ACC112 (cell line): ENCODE results near the gene EPHA1.

Experiments
- H2AFZ ChIP-seq: fragments of 200-600 bp; sonication (generic); one replicate; pipeline ENCODE4 v1.6.0; 2017; ENCODE audit warnings: antibody characterized with exemption, low read length; ENCODE audit not compliant: unreplicated experiment
- H3K27ac ChIP-seq: fragments of 200-600 bp; sonication (generic); 2 replicates; pipeline ENCODE4 v1.5.1; 2014; ENCODE audit warnings: low read depth, mild to moderate bottlenecking, antibody characterized with exemption, low read length, moderate library complexity
- H3K27me3 ChIP-seq: fragments of 200-600 bp; sonication (generic); 2 replicates; pipeline ENCODE4 v1.6.1; 2014; ENCODE audit warnings: mild to moderate bottlenecking, antibody characterized with exemption, low read length, moderate library complexity, mixed read lengths; ENCODE audit not compliant: insufficient read depth
- H3K36me3 ChIP-seq: fragments of 200-600 bp; sonication (generic); 2 replicates; pipeline ENCODE4 v1.6.1; 2016; ENCODE audit warnings: mild to moderate bottlenecking, antibody characterized with exemption, low read length, moderate library complexity, mixed read lengths; ENCODE audit not compliant: insufficient read depth
- H3K4me1 ChIP-seq: fragments of 200-600 bp; sonication (generic); one replicate; pipeline ENCODE4 v1.6.1; 2016; ENCODE audit warnings: low read length, mixed read lengths; ENCODE audit not compliant: insufficient read depth, unreplicated experiment, control insufficient read depth
- H3K4me3 ChIP-seq: fragments of 200-600 bp; sonication (generic); 2 replicates; pipeline ENCODE4 v1.5.1; 2014; ENCODE audit warnings: mild to moderate bottlenecking, low read depth, low read length
- H3K79me2 ChIP-seq: fragments of 200-600 bp; sonication (generic); one replicate; pipeline ENCODE4 v1.6.0; 2016; ENCODE audit warnings: low read length; ENCODE audit not compliant: control insufficient read depth, unreplicated experiment, insufficient read depth

EPHA1 gene

DNA sequence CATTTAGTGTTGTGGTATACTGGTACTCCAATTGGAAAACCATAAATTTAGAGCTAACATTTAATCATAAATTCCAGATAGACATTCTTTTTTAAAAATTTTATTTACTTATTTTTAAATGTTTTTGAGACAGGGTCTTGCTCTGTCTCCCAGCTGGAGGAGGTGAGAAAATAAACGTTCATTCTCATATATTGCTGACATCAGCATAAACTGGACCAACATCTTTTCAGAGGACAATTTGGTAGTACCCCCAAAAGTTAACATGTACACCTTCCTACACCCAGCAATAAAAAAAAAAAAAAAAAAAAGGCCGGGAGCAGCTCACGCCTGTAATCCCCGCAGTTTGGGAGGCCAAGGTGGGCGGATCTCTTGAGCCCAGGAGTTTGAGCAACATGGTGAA lies 39.8 kb upstream of the EPHA1 start:
- H3K4me3 ChIP-seq, result no peak overlapping the region
- H3K36me3 ChIP-seq, result no peaks in the 10 kb centered on the region
- no peak overlapping the region for H3K27ac ChIP-seq
- H2AFZ ChIP-seq, result no peak overlapping the region
- no peaks in the 10 kb centered on the region for H3K79me2 ChIP-seq
- peaks cover 28% of the 10 kb centered on the region for H3K27me3 ChIP-seq
- H3K4me1 ChIP-seq, result no peaks in the 10 kb centered on the region

DNA sequence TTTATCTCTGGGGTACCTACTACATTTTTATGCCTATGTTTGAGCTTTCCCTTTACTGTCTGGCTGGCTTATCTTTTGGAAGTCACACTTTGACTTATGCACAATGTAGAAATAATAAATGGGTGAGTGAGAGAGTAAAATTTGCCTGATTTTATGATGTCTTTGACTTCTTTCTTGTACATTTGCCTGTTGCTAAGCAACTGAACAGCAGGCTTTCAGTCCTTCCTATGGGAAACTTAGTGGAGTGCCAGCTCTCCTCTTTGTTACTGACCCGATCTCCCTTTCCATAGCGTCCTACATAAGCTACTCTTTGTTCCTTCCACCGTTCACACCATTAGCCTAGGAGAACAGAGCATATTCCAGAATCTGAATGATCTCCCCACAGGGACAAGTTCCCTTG lies 38.8 kb upstream of the EPHA1 start:
- Histone ChIP-seq H2AFZ (no peak overlapping the region), H3K4me1 (no peaks in the 10 kb centered on the region), H3K27ac (no peak overlapping the region), H3K4me3 (no peak overlapping the region), H3K79me2 (no peaks in the 10 kb centered on the region), H3K27me3 (peaks cover 35% of the 10 kb centered on the region), H3K36me3 (no peaks in the 10 kb centered on the region)

DNA sequence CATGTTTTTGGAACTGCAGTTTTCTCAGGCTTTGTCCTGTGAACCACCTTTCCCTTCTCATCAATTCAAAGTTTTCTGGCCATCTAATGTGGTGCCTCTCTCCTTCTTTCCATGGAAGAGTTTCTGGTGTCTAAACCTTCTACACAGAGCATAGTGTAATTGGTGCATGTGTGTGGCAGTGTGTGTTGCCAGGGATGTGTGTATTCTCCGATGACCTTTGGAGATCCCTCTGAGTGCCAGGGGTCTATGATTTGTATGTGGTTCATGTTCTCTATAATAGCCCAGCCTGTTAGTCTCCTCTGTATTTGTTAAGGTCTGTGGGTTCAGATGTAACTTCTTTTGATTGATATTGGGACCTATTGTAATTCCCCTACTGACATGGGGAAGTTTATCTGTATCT lies 36.1 kb upstream of the EPHA1 start:
- no peaks in the 10 kb centered on the region for H3K79me2 ChIP-seq

DNA sequence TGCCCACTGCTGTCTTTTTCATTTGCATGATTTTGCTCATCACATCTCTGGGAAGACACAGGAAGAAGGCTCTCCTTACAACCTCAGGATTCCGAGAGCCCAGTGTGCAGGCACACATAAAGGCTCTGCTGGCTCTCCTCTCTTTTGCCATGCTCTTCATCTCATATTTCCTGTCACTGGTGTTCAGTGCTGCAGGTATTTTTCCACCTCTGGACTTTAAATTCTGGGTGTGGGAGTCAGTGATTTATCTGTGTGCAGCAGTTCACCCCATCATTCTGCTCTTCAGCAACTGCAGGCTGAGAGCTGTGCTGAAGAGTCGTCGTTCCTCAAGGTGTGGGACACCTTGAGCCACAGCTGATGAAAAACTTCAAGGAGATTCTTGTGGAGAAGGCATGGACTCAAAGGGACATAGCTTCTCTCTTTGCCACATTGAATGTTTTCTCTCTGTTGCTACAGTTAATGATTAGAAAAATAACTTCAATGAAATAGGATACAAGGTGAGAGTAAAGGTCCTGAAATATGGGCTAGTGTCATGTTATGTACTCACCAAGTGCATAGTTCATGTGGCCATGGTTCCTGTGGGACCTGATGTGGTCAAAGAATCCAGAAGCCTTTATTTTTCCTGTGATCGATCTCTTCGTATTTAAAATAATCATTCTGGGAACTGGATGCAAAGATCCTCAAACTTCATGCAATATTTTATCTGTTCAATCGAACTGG lies 35.6 kb upstream of the EPHA1 start:
- no peak overlapping the region for H3K4me3 ChIP-seq
- H3K27ac ChIP-seq, result no peak overlapping the region
- H3K79me2 ChIP-seq, result no peaks in the 10 kb centered on the region
- no peaks in the 10 kb centered on the region for H3K36me3 ChIP-seq
- no peaks in the 10 kb centered on the region for H3K4me1 ChIP-seq
- H3K27me3 ChIP-seq, result peaks cover 59% of the 10 kb centered on the region
- H2AFZ ChIP-seq, result no peak overlapping the region

More for the DNA sequence above, 36.1 kb upstream of the EPHA1 start:
- H3K36me3 ChIP-seq, result no peaks in the 10 kb centered on the region
- H3K27ac ChIP-seq, result no peak overlapping the region
- no peak overlapping the region for H2AFZ ChIP-seq
- peaks cover 58% of the 10 kb centered on the region for H3K27me3 ChIP-seq
- no peak overlapping the region for H3K4me3 ChIP-seq
- H3K4me1 ChIP-seq, result no peaks in the 10 kb centered on the region

DNA sequence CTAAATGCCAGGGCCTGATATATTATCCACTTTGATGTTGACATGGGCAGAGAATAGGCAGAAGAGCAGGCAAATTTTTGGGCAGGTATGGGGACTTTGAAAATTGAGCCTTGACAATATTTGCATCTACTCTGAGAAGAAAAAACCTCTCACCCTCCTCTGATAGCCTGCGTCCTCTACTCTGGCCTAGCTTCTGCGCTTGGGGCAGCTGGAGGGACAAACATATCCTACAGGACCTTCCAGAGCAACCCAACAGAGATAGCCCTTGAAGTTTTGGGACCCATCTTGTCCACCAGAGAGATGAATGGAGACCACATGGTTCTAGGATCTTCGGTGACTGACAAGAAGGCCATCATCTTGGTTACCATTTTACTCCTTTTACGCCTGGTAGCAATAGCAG lies 34.5 kb upstream of the EPHA1 start, which contains the start of gene TAS2R60:
Gene TAS2R60 (plus strand): TSS at position 301 of the 400 bp plus-strand sequence. CDS start 0 bp downstream, at position 301.
- H2AFZ ChIP-seq, result no peak within 1 kb of the TSS
- H3K27me3 ChIP-seq, result peaks cover 59% of the 10 kb centered on the region
- no peaks in the 10 kb centered on the region for H3K79me2 ChIP-seq
- no peak within 1 kb of the TSS for H3K27ac ChIP-seq
- no peaks in the 10 kb centered on the region for H3K36me3 ChIP-seq
- H3K4me1 ChIP-seq, result no peaks in the 10 kb centered on the region
- H3K4me3 ChIP-seq, result no peak within 1 kb of the TSS

DNA sequence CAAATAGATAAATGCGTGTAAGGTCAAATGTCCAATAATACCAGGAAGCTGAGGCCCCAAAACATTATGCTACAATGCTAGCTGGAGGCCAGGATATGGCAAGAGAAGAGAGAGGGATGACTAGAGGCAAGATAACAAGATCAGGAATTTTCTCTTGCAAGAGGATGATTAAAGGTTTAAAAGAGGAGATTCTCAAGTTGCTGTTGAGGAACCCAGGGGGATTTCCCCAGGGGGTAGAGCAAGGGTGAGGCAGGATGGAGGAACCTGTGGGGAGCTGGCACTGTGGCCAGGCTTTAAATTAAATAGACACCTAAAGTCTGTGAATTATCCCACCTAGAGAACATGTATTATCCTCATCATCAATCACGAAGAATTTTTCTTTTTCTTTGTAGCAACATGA lies 31.2 kb upstream of the EPHA1 start:
- Histone ChIP-seq H3K36me3 (no peaks in the 10 kb centered on the region), H3K27ac (no peak overlapping the region), H3K4me1 (no peaks in the 10 kb centered on the region), H3K4me3 (no peak overlapping the region), H3K27me3 (peaks cover 44% of the 10 kb centered on the region), H3K79me2 (no peaks in the 10 kb centered on the region), H2AFZ (no peak overlapping the region)

DNA sequence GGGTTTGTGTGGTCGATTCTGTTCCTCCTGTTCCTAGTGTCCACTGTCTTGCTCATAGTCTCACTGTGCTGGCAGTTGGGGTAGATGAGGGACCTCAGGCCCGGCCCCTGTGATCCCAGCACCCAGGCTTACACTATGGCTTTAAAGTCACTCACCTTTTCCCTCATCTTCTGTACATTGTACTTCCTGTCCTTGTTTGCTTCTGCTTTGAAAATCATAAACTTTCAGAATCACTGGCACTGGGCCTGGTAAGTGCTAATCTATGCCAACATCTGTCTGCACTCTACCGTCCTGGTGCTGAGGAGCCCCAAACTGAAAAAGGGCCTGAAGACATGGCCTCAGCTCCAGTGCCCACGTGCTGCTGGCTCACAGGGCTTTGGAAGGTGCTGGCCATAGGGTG lies 28.9 kb upstream of the EPHA1 start:
- Histone ChIP-seq H3K79me2 (no peaks in the 10 kb centered on the region), H3K4me3 (no peak overlapping the region), H3K36me3 (no peaks in the 10 kb centered on the region), H3K27ac (no peak overlapping the region), H2AFZ (no peak overlapping the region), H3K27me3 (peaks cover 25% of the 10 kb centered on the region), H3K4me1 (no peaks in the 10 kb centered on the region)

DNA sequence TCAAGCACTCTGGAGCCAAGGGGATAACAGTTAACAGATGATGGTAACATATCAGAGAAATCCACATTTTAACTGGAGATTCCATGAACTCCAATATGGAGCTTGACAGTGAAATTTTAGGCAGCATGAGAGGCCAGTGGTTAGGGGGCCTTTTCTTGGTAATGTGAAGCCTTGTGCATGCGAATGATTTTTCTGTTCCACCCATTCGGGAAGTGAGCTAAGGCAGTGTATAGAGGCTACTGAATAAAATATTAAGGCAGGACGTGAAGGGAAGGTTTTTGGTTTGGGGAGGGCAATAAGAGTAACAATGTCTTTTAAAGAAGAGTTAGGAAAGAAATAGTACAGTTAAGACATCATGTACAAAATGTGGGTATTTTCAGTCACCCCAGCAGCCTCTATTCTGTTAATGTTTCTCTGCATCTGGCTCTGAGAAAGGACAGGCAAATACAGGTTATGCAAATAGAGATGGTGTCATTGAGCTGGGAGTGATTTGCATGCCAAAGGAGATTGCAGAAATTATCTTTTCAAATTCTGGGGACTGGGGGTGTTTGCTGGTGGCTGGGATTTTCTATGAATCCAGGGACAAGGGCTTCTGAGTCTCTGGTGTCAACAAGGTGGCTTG lies 27.8 kb upstream of the EPHA1 start:
- Histone ChIP-seq H2AFZ (no peak overlapping the region), H3K79me2 (no peaks in the 10 kb centered on the region), H3K27ac (no peak overlapping the region), H3K4me3 (no peak overlapping the region), H3K27me3 (peaks cover 14% of the 10 kb centered on the region; the same call in 1 of the 2 replicates), H3K4me1 (no peaks in the 10 kb centered on the region), H3K36me3 (no peaks in the 10 kb centered on the region)

DNA sequence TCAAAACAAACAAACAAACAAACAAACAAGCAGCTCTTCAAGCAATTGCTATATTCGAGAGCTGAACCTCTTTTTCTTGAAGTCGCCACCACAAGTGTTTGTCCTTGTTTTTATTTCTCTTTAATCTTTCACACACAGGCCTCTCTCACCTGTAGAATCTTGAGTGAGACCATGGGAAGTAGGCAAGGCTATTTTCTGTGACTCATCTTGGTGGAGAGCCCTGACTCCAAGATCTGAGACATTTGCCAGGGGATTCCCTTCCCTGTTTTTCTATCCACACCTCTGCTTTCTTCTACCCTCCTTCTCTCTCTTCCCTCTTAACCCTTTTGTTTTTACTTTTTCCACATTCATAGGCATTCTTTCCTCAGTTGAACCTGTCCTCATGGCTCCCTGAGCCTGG lies 26.6 kb upstream of the EPHA1 start:
- peaks cover 10% of the 10 kb centered on the region for H3K4me1 ChIP-seq
- H3K79me2 ChIP-seq, result no peaks in the 10 kb centered on the region
- H3K27me3 ChIP-seq, result peaks cover 6% of the 10 kb centered on the region; the same call in 1 of the 2 replicates
- no peak overlapping the region for H2AFZ ChIP-seq
- no peaks in the 10 kb centered on the region for H3K36me3 ChIP-seq
- no peak overlapping the region for H3K27ac ChIP-seq
- no peak overlapping the region for H3K4me3 ChIP-seq

DNA sequence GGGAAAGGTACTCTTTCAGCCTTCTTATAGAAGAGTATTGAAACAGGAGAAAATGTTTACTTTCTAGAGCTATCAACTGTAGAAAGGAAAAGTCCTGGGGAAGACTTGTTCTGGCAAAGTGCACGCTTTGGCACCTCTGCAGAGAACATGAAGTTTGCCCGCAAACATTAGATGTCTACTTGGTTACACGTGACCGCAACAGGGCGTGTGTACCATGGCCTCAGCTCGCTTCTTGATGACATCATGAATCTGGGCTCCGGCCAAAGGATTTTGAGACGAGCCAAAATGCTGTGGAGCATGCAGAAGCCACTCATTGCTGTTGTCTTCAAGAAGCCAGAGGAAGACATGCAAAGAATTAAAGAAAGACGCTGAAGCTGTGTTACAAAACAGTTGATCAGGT lies 26.0 kb upstream of the EPHA1 start:
- H3K79me2 ChIP-seq, result no peaks in the 10 kb centered on the region
- no peak overlapping the region for H2AFZ ChIP-seq

DNA sequence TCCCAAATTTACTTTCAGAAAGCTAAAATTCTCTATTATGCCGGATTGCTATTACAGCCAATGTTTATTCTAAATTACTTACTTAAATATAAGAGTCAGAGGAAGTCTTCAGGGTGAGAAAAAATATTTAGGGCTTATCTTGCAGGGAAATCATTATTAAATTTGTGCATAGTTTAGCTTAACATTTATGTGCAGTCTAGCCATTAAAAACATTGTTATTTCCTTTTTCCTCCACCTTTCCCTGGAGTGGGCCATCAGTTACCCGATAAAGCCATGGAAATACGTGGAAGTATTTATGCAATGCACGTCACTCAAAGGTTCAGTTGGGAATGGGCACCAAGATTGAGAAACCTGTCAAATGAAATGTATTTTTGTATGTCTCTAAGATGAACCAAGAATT lies 25.1 kb upstream of the EPHA1 start:
- H3K4me3 ChIP-seq, result no peak overlapping the region
- H3K79me2 ChIP-seq, result no peaks in the 10 kb centered on the region
- peaks cover 16% of the 10 kb centered on the region for H3K4me1 ChIP-seq
- H3K27ac ChIP-seq, result no peak overlapping the region
- no peaks in the 10 kb centered on the region for H3K36me3 ChIP-seq
- no peak overlapping the region for H2AFZ ChIP-seq
- no peaks in the 10 kb centered on the region for H3K27me3 ChIP-seq

More for the DNA sequence above, 26.0 kb upstream of the EPHA1 start:
- Histone ChIP-seq H3K4me3 (no peak overlapping the region), H3K27ac (no peak overlapping the region), H3K36me3 (no peaks in the 10 kb centered on the region), H3K4me1 (peaks cover 16% of the 10 kb centered on the region), H3K27me3 (no peaks in the 10 kb centered on the region)
